ENCODE results near the gene KRTAP4-8. TPM values are rescaled to one million over a fixed set of nuclear protein-coding genes. Genes with fewer than 3 reads are reported as not detected.

The KRTAP4-8 gene
- total RNA-seq, 1 experiment from 2014 or later, result not detected

DNA sequence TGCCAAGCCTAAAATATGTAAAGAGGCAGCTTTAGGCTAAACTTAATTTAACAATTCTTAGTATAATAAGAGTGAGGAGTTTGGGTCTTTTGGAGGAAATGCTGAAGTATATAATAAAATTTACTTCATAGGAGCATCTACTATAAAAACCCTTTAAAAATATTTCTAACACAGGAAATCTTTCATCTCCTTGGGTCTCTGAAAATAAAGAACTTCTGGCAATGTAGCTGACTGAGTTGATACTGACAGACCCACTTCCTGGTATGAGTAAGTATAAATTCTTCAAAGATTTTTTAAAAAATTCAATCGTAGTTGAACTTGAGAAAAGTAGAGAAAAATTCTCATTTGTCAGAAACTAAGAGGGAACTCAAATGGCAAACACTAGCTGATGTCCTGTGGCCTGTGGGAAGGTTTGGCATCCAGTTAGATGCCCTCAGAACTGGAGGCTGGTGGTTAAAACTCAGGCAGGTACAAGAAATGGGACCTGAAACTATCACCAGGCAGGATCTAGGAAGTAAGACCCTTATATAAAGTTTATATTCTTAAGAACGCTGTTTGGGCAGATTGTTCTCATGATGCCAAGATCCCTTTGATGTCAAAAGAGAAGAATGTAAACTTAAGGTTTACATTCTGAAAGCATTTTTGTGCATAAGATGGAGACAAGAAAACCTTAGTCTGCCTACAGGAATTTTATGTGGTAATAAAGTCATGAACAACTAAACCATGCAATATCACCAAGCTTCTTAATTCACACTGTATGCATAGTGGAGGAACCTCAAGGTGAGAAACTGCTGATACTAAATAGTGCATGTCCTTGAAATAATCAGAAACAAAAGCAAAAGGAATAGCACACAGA lies 36.2 kb upstream of the KRTAP4-8 start:
- peak overlapping the region; percentile 61; the same call in 1 of the 2 replicates for H2AFZ ChIP-seq (ENCODE audit: low read length)
- peak overlapping the region; percentile 25 for H3K27ac ChIP-seq (ENCODE audit: low read length)
- H3K4me1 ChIP-seq (ENCODE audit: insufficient read depth, low read length), result peaks cover 39% of the 10 kb centered on the region
- no TSS peak for BruUV-seq (replicated peaks)
- no peak overlapping the region for H3K9ac ChIP-seq (ENCODE audit: low read length)
- DNase-seq (no peak), ATAC-seq (peak; percentile 13; the same call in 1 of the 2 replicates)
- ChIA-PET POLR2A (ENCODE audit: unreplicated experiment) (no interaction called here), CTCF (no interaction called here)
- no peaks in the 10 kb centered on the region for H3K79me2 ChIP-seq (ENCODE audit: low read length)
- no peaks in the 10 kb centered on the region for H3K36me3 ChIP-seq (ENCODE audit: low read depth, low read length)
- H4K20me1 ChIP-seq (ENCODE audit: low read length), result no peaks in the 10 kb centered on the region
- intact Hi-C loops (cut with micrococcal nuclease), result no loop called here
- peaks cover 7% of the 10 kb centered on the region for H3F3A ChIP-seq (ENCODE audit: low read length, unreplicated experiment)
- peak overlapping the region; percentile 22; the same call in 1 of the 2 replicates for H3K4me2 ChIP-seq (ENCODE audit: low read length)
- no peaks in the 10 kb centered on the region for H3K27me3 ChIP-seq (ENCODE audit: low read length)
- no peak overlapping the region for H3K4me3 ChIP-seq (ENCODE audit: low read length)
- no peaks in the 10 kb centered on the region for H3K9me3 ChIP-seq (ENCODE audit: low read length)
- TF ChIP-seq, protein P1, sequence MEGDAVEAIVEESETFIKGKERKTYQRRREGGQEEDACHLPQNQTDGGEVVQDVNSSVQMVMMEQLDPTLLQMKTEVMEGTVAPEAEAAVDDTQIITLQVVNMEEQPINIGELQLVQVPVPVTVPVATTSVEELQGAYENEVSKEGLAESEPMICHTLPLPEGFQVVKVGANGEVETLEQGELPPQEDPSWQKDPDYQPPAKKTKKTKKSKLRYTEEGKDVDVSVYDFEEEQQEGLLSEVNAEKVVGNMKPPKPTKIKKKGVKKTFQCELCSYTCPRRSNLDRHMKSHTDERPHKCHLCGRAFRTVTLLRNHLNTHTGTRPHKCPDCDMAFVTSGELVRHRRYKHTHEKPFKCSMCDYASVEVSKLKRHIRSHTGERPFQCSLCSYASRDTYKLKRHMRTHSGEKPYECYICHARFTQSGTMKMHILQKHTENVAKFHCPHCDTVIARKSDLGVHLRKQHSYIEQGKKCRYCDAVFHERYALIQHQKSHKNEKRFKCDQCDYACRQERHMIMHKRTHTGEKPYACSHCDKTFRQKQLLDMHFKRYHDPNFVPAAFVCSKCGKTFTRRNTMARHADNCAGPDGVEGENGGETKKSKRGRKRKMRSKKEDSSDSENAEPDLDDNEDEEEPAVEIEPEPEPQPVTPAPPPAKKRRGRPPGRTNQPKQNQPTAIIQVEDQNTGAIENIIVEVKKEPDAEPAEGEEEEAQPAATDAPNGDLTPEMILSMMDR (conservative IDR thresholded peaks at IDR 0.05; ENCODE audit: low read depth, low read length), result no peak
- TF ChIP-seq EZH2 (IDR thresholded peaks at IDR 0.05; ENCODE audit: low read length, unreplicated experiment) (no peak), EZH2phosphoT487 (IDR thresholded peaks at IDR 0.05; ENCODE audit: borderline replicate concordance, low read length) (no peak)
- no peaks in the 10 kb centered on the region for H3K9me2 ChIP-seq (replicated peaks; ENCODE audit: low read length)

DNA sequence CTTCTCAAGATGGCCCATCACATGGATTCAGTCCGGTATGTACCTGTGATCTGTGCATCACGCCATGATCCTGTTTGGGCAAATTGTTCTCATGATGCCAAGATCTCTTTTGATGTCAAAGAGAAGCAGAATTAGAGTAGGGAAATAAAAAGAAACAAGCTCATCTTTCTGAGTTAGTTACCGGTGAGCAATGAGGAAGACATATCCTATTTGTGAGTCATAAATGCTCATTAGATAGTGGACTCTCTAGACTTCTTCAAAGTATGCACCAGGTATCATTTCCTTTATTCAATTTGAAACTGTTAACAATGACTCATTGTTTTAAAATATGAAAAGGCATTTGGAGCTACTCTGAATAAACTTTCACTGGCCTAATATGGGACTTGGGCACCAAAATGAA lies 34.0 kb upstream of the KRTAP4-8 start:
- Histone ChIP-seq H3K36me3 (ENCODE audit: low read depth, low read length) (no peaks in the 10 kb centered on the region), H3K4me1 (ENCODE audit: insufficient read depth, low read length) (peaks cover 39% of the 10 kb centered on the region), H4K20me1 (ENCODE audit: low read length) (no peaks in the 10 kb centered on the region), H3K9ac (ENCODE audit: low read length) (no peak overlapping the region), H3K4me3 (ENCODE audit: low read length) (no peak overlapping the region), H3K27ac (ENCODE audit: low read length) (peak overlapping the region; percentile 56), H3K79me2 (ENCODE audit: low read length) (no peaks in the 10 kb centered on the region), H2AFZ (ENCODE audit: low read length) (no peak overlapping the region; the same call in 1 of the 2 replicates), H3K27me3 (ENCODE audit: low read length) (no peaks in the 10 kb centered on the region), H3K9me2 (replicated peaks; ENCODE audit: low read length) (no peaks in the 10 kb centered on the region), H3K9me3 (ENCODE audit: low read length) (no peaks in the 10 kb centered on the region), H3F3A (ENCODE audit: low read length, unreplicated experiment) (peaks cover 7% of the 10 kb centered on the region), H3K4me2 (ENCODE audit: low read length) (peak overlapping the region; percentile 48)
- ATAC-seq (peak; percentile 96), DNase-seq (peak; percentile 80)
- POLR2A ChIA-PET (ENCODE audit: unreplicated experiment), result interaction anchor here (0.6 to 0.7 kb wide), 2 partner anchors 73 to 191 kb away, joined by 4 to 5 read pairs; no protein-coding TSS in a partner anchor
- TF ChIP-seq, protein P1 (conservative IDR thresholded peaks at IDR 0.05; ENCODE audit: low read depth, low read length), result no peak
- no peak for TF ChIP-seq EZH2phosphoT487 (IDR thresholded peaks at IDR 0.05; ENCODE audit: borderline replicate concordance, low read length)
- TF ChIP-seq EZH2 (IDR thresholded peaks at IDR 0.05; ENCODE audit: low read length, unreplicated experiment), result no peak
- CTCF ChIA-PET, result no interaction called here
- intact Hi-C loops (cut with micrococcal nuclease), result loop anchor here (1.0 kb wide), 1 partner anchor 8 kb away; the partner anchor contains the start of gene KRTAP4-6
- BruUV-seq (replicated peaks), result no TSS peak

DNA sequence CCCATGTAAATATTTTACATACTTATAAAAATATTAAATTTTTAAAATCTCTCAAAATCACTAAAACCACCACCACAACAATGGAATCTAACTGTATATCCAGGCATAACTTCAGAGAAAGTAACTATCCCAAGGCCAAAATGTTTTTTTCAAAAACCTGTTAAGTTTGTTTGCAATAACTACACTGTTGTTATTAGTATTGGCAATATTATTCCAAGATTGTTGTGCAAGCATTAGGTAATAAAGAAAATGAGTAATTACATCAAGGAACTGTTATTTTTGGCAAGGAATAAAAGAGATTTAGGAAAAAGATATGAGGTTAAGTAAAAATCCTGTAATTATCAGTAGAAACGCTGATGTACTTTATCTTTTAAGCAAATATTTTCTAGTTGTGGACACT lies 29.4 kb upstream of the KRTAP4-8 start:
- peaks cover 7% of the 10 kb centered on the region for H3F3A ChIP-seq (ENCODE audit: low read length, unreplicated experiment)
- no peak overlapping the region for H3K9ac ChIP-seq (ENCODE audit: low read length)
- no peaks in the 10 kb centered on the region for H3K9me2 ChIP-seq (replicated peaks; ENCODE audit: low read length)
- no peaks in the 10 kb centered on the region for H4K20me1 ChIP-seq (ENCODE audit: low read length)
- ChIA-PET CTCF (no interaction called here), POLR2A (ENCODE audit: unreplicated experiment) (no interaction called here)
- no peaks in the 10 kb centered on the region for H3K79me2 ChIP-seq (ENCODE audit: low read length)
- peaks cover 18% of the 10 kb centered on the region for H3K4me1 ChIP-seq (ENCODE audit: insufficient read depth, low read length)
- no peak overlapping the region for H2AFZ ChIP-seq (ENCODE audit: low read length)
- H3K4me3 ChIP-seq (ENCODE audit: low read length), result no peak overlapping the region
- TF ChIP-seq EZH2phosphoT487 (IDR thresholded peaks at IDR 0.05; ENCODE audit: borderline replicate concordance, low read length) (no peak), EZH2 (IDR thresholded peaks at IDR 0.05; ENCODE audit: low read length, unreplicated experiment) (no peak)
- TF ChIP-seq, protein P1 (conservative IDR thresholded peaks at IDR 0.05; ENCODE audit: low read depth, low read length), result no peak
- intact Hi-C loops (cut with micrococcal nuclease), result no loop called here
- DNase-seq (no peak), ATAC-seq (no peak)
- no peaks in the 10 kb centered on the region for H3K36me3 ChIP-seq (ENCODE audit: low read depth, low read length)
- no peak overlapping the region for H3K27ac ChIP-seq (ENCODE audit: low read length)
- H3K27me3 ChIP-seq (ENCODE audit: low read length), result no peaks in the 10 kb centered on the region
- no peaks in the 10 kb centered on the region for H3K9me3 ChIP-seq (ENCODE audit: low read length)
- H3K4me2 ChIP-seq (ENCODE audit: low read length), result no peak overlapping the region
- BruUV-seq (replicated peaks), result no TSS peak

Measured in PC-3 (cell line).